A549 treated with DMSO at 1 μM for 4 hours (cell line): Measurements from ENCODE around the gene USP47. TPM values are rescaled to one million over a fixed set of nuclear protein-coding genes. Genes with fewer than 3 reads are reported as not detected.

Experiments
- total RNA-seq: library from RNA; stranded (reverse); fragments of 200-300 nt; extraction: Qiagen RNA extraction; gene quantifications from 5 replicates; pipeline ENCODE4 v1.2.3, GENCODE V29; 2022; ENCODE audit warnings: low read depth

USP47 gene
- total RNA-seq = 27.1 to 33.0 TPM (median 30.5 TPM) in 5 replicates

GRCh38 chr11:11841723-11842420 is at the start of gene USP47:
USP47 (plus strand) TSS chr11:11841972; CDS start chr11:11842186, 214 bp downstream.

GRCh38 chr11:12007769-12008737 is 166.3 kb downstream of the USP47 start, which contains the start of gene DKK3:
DKK3 (minus strand) TSS chr11:12008626; CDS start chr11:12008582, 44 bp downstream.

Other genes starting within 250 kb of the USP47 start
- 15.7 to 19.1 TPM (median 18.7 TPM) in 5 replicates for gene GALNT18, start 220.0 kb upstream of the USP47 start, total RNA-seq
- 10.7 to 15.7 TPM (median 13.4 TPM) in 5 replicates for gene DKK3, start 166.7 kb downstream of the USP47 start, total RNA-seq